HG02571 (cell line): ENCODE results near the gene FYB1.
"Not testable (repeated sequence)": the region's sequence is repeated elsewhere in the genome, so short reads cannot be mapped to it uniquely, and the experiment has no call there.

Source experiments
- ATAC-seq: cut with Tn5 transposase; IDR thresholded peaks from one replicate; pipeline ENCODE4 v1.9.1; 2021; ENCODE audit warnings: mild to moderate bottlenecking, moderate library complexity; ENCODE audit not compliant: unreplicated experiment

Gene FYB1

GRCh38 chr5:39219437-39219836 is at the start of gene FYB1:
TSS of gene FYB1 (minus strand) at chr5:39219563. CDS start at chr5:39202960, 16,603 bp downstream.
- ATAC-seq, result no peak

- no peak for ATAC-seq
Measured at GRCh38 chr5:39267186-39267585, 47.8 kb upstream of the FYB1 start.

- ATAC-seq, result no peak
Measured at GRCh38 chr5:39266442-39266841, 47.1 kb upstream of the FYB1 start.

GRCh38 chr5:39264528-39264927 is 45.2 kb upstream of the FYB1 start:
- ATAC-seq, result peak; percentile 72

- ATAC-seq, result no peak
Measured at GRCh38 chr5:39262981-39263380, 43.6 kb upstream of the FYB1 start.

GRCh38 chr5:39260095-39260494 is 40.7 kb upstream of the FYB1 start:
- no peak for ATAC-seq

- ATAC-seq, result no peak
Measured at GRCh38 chr5:39257554-39257953, 38.2 kb upstream of the FYB1 start.

- ATAC-seq, result no peak
Measured at GRCh38 chr5:39256477-39257235, 37.3 kb upstream of the FYB1 start.

GRCh38 chr5:39255406-39255805 is 36.0 kb upstream of the FYB1 start:
- no peak for ATAC-seq

GRCh38 chr5:39254671-39255070 is 35.3 kb upstream of the FYB1 start:
- ATAC-seq, result no peak

GRCh38 chr5:39253196-39253595 is 33.8 kb upstream of the FYB1 start:
- ATAC-seq, result no peak

GRCh38 chr5:39249564-39250274 is 30.4 kb upstream of the FYB1 start:
- ATAC-seq, result no peak

GRCh38 chr5:39249069-39249468 is 29.7 kb upstream of the FYB1 start:
- ATAC-seq, result no peak

- ATAC-seq, result no peak
Measured at GRCh38 chr5:39240750-39241149, 21.4 kb upstream of the FYB1 start.

GRCh38 chr5:39238366-39239105 is 19.2 kb upstream of the FYB1 start:
- no peak for ATAC-seq

- no peak for ATAC-seq
Measured at GRCh38 chr5:39236718-39237117, 17.4 kb upstream of the FYB1 start.

- ATAC-seq, result no peak
Measured at GRCh38 chr5:39235648-39236047, 16.3 kb upstream of the FYB1 start.

- ATAC-seq, result not testable (repeated sequence)
Measured at GRCh38 chr5:39234494-39234893, 15.1 kb upstream of the FYB1 start.

- ATAC-seq, result no peak
Measured at GRCh38 chr5:39233783-39234182, 14.4 kb upstream of the FYB1 start.

GRCh38 chr5:39231705-39232525 is 12.6 kb upstream of the FYB1 start:
- ATAC-seq, result no peak

- ATAC-seq, result no peak
Measured at GRCh38 chr5:39228596-39228995, 9.2 kb upstream of the FYB1 start.
